AG09319 (cell line): Measurements from ENCODE around the gene JARID2.

Source experiments
- DNase-seq: peaks from one replicate; pipeline ENCODE4 v3.0.0-alpha.2; 2010; ENCODE audit warnings: low read depth; ENCODE audit errors: extremely low read depth
- TF ChIP-seq, protein P1 (sequence below): IDR thresholded peaks from 2 replicates; pipeline ENCODE4 v1.5.1; 2011; ENCODE audit warnings: low read depth, mild to moderate bottlenecking, inconsistent platforms, low read length, moderate library complexity

JARID2 gene

DNA sequence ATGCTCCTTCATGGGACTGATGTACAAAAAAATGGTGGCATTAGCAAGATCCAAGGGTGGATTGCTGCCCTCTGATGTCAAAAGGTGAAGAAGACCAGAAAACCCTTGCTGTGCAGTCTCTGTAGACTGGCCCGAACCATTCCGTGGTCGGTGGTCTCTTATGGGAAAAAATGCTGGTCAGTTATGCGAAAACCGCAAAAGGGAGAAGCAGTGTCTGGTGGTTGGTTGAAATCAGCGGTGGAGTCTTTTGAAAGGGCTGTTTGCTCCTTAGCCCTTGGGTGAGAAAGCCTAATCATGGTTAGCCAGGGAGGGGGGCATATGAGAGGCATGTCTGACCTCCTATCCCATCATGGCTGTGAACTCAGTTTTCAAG lies 308.8 kb downstream of the JARID2 start:
- no peak for DNase-seq
- TF ChIP-seq, protein P1, sequence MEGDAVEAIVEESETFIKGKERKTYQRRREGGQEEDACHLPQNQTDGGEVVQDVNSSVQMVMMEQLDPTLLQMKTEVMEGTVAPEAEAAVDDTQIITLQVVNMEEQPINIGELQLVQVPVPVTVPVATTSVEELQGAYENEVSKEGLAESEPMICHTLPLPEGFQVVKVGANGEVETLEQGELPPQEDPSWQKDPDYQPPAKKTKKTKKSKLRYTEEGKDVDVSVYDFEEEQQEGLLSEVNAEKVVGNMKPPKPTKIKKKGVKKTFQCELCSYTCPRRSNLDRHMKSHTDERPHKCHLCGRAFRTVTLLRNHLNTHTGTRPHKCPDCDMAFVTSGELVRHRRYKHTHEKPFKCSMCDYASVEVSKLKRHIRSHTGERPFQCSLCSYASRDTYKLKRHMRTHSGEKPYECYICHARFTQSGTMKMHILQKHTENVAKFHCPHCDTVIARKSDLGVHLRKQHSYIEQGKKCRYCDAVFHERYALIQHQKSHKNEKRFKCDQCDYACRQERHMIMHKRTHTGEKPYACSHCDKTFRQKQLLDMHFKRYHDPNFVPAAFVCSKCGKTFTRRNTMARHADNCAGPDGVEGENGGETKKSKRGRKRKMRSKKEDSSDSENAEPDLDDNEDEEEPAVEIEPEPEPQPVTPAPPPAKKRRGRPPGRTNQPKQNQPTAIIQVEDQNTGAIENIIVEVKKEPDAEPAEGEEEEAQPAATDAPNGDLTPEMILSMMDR, result no peak

DNA sequence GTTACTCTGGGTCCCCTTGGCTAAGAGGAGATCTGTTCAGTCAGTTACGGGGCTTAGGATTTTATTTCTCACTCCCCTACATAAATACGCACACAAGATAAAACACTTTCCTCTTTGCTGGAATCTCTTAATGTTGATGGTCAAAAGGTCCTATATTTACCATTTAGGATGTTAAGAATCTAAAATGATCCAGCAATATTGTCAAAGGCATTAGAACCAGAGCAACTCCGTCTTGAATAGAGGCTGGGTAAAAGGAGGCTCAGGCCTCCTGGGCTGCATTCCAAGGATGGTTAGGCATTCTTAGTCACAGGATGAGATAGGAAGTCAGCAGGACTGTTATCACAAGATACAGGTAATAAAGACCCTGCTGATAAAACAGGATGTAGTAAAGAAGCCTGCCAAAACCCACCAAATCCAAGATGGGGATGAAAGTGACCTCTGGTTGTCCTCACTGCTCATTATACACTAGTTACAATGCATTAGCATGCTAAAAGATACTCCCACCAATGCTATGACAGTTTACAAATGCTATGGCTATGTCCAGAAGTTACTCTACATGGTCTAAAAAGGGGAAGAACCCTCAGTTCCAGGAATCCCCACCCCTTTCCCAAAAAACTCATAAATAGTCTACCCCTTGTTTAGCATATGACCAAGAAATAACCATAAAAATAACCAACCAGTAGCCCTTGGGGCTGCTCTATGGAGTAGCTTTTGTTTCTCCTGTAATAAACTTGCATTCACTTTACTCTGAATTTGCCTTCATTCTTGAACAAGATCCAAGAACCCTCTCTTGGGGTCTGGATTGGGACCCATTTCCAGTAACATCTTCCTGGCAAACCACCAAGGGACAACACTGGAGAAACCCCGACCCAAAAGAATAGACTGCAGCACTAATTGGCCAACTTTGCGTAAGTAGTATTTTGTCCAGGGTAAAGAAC lies 309.5 kb downstream of the JARID2 start:
- TF ChIP-seq, protein P1, result no peak
- no peak for DNase-seq

DNA sequence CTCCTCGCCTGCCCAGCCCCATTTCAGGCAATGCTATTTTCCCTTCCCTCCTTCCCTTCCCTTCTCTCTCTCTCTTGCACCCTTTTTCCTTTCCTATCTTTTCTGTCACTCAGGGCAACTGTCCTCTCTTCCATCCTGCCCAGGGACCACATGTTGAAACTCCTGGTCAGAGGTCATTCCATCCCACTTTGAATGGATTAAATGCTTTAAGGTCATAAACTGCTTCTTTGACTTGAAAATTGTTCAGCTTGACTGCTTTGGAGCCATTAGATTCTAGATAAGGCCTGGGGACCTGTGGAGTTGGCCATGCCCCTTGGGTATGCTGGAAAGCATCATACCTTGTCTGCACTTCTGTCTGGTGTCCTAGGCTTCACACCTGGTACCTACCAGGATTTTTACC lies 310.8 kb downstream of the JARID2 start:
- TF ChIP-seq, protein P1, result no peak
- no peak for DNase-seq

DNA sequence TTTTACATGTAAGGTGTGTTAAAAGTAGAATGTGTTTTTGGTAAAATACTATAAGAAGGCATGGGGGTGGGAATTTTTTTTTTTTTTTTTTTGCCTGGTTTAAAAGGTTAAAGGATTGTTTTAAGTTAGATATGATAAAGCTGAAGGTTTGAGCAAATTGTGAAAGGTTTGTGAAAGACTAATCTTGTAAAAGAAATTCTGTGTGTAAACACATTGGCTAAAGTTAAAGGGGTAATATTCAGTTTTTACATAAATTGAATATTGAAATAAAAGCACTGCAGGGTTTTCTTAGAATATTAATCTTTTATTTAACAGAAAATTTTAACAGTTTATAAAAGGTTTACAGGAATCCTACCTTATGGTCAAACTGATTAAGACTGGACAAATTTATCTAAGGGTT lies 311.3 kb downstream of the JARID2 start:
- no peak for DNase-seq
- TF ChIP-seq, protein P1, result no peak

DNA sequence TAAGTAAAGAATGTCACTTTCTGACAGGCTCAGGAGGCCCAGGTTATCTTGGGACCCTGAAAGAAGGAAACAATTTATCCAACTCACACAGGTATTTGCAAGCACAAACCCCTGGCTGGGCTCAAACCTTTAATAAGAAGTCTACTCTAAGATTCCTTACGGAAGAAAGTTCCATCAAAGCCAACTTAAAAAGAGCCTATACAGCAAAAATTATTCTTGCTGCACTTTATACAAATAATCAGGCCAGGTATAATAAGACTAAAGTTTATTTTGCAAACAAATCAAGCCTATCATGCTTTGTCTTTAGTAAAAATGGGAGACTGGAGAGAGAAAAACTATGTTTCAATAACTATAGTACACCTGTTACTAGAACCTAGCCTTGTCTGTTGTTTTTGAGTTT lies 314.8 kb downstream of the JARID2 start:
- no peak for DNase-seq
- TF ChIP-seq, protein P1, result no peak

DNA sequence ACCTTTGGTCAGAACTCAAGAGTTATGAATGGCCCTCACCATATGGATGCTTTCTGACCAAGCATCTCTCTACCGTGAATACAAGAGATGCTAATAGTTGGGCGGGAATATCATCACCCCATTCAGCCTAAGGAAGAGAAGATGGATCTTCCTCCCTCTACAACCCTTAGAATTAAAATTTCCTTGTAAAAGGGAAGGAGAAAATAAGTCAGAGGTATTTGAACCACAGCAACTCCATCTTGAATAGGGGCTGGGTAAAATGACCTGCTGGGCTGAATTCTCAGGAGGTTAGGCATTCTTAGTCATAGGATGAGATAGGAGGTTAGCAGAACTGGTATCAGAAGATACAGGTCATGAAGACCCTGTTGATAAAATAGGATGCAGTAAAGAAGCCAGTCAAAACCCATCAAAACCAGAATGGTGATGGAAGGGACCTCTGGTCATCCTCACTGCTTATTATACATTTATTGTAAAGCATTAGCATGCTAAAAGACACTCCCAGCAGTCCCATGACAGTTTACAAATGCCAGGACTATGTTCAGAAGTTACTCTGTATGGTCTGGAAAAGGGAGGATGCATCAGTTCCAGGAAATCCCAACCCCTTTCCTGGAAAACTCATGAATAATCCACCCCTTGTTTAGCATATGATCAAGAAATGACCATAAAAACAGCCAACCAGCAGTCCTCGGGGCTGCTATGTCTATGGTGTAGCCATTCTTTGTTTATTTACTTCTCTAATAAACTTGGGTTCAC lies 315.8 kb downstream of the JARID2 start:
- TF ChIP-seq, protein P1, result no peak

DNA sequence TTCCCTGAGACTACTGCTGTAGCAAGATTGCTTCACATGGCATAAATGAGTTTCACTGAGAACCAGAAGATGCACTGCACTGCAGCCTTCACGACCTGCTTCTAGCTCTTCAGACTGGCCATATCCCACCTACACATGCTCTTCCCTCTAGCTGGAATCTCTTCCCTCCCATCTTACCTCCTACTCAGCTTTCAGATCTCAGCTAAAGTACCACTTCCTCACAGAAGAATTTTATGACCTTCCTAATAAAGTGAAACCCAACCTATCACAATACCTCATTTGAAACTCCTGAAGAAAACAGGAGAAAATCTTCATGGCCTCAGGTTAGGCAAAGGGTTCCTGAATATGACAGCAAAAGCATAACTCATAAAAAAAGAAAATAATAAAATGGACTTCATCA lies 317.1 kb downstream of the JARID2 start:
- TF ChIP-seq, protein P1, result no peak
- no peak for DNase-seq

More for the DNA sequence above, 315.8 kb downstream of the JARID2 start:
- no peak for DNase-seq
